Measurements from ENCODE around the gene ACTL10.

Gene ACTL10

GRCh38 chr20:33649201-33649681 is 17.5 kb upstream of the ACTL10 start:
- DNase-seq: no peak

GRCh38 chr20:33650111-33650752 is 16.5 kb upstream of the ACTL10 start:
- DNase-seq: no peak

- DNase-seq: no peak
Observed at GRCh38 chr20:33650753-33651561, 15.8 kb upstream of the ACTL10 start.

GRCh38 chr20:33651562-33652048 is 15.1 kb upstream of the ACTL10 start:
- DNase-seq: no peak

- peak; percentile 54 for DNase-seq
Observed at GRCh38 chr20:33653218-33653899, 13.4 kb upstream of the ACTL10 start.

GRCh38 chr20:33653900-33654596 is 12.7 kb upstream of the ACTL10 start:
- DNase-seq: no peak

GRCh38 chr20:33654680-33655161 is 12.0 kb upstream of the ACTL10 start:
- no peak for DNase-seq

GRCh38 chr20:33655164-33655563 is 11.6 kb upstream of the ACTL10 start:
- DNase-seq: no peak

GRCh38 chr20:33656010-33656782 is 10.5 kb upstream of the ACTL10 start:
- DNase-seq: no peak

- DNase-seq: no peak
Observed at GRCh38 chr20:33656783-33657703, 9.7 kb upstream of the ACTL10 start.

GRCh38 chr20:33657704-33658095 is 9.0 kb upstream of the ACTL10 start:
- DNase-seq: no peak

GRCh38 chr20:33658510-33658909 is 8.2 kb upstream of the ACTL10 start:
- DNase-seq: no peak

- no peak for DNase-seq
Observed at GRCh38 chr20:33658929-33659328, 7.8 kb upstream of the ACTL10 start.

- no peak for DNase-seq
Observed at GRCh38 chr20:33659341-33660034, 7.3 kb upstream of the ACTL10 start.

- DNase-seq: no peak
Observed at GRCh38 chr20:33660035-33660684, 6.6 kb upstream of the ACTL10 start.

GRCh38 chr20:33660685-33661058 is 6.1 kb upstream of the ACTL10 start:
- no peak for DNase-seq

- DNase-seq: no peak
Observed at GRCh38 chr20:33662172-33662571, 4.6 kb upstream of the ACTL10 start, which contains the start of gene C20orf144. Gene C20orf144, plus strand, starts transcription at chr20:33662327. Its CDS starts 19 bp downstream, at chr20:33662346.

GRCh38 chr20:33663161-33664084 is 3.3 kb upstream of the ACTL10 start:
- peak; percentile 84 for DNase-seq
